Activated CD8-positive, alpha-beta memory T cell treated with anti-CD3 and anti-CD28 coated beads, Interleukin-2, amount 10 ng/mL, durations not matched to agents 7 days and 5 days (primary cell): ENCODE results near the gene PSG7. TPM values are rescaled to one million over a fixed set of nuclear protein-coding genes. Genes with fewer than 3 reads are reported as not detected.
A peak's percentile ranks its signal among the peaks of the same experiment; 100 is the strongest.
"Not testable (repeated sequence)": the region's sequence is repeated elsewhere in the genome, so short reads cannot be mapped to it uniquely, and the experiment has no call there.

ENCODE experiments used
- ATAC-seq: fragments of 150-1000 bp; cut with Tn5 transposase; one replicate; pipeline ENCODE4 v1.10.0; 2021; ENCODE audit warnings: moderate library complexity
- CTCF ChIA-PET: fragments of 350-600 bp; sonication (Branson Sonifier 250); formaldehyde crosslinking; loops from one replicate; lab custom pipeline; 2021; ENCODE audit warnings: antibody characterized with exemption; lab: Charles Lee
- DNase-seq: peaks from one replicate; pipeline ENCODE4 v3.0.0-alpha.2; 2020
- H3K27ac Mint-ChIP-seq: one replicate; pipeline ENCODE4 v1.8.0; 2021; ENCODE audit warnings: mild to moderate bottlenecking, mixed read lengths
- H3K27me3 Mint-ChIP-seq: one replicate; pipeline ENCODE4 v1.8.0; 2021; ENCODE audit warnings: mixed read lengths
- H3K36me3 Mint-ChIP-seq: one replicate; pipeline ENCODE4 v1.8.0; 2021; ENCODE audit warnings: mild to moderate bottlenecking, mixed read lengths
- H3K4me1 Mint-ChIP-seq: one replicate; pipeline ENCODE4 v1.8.0; 2021; ENCODE audit warnings: mixed read lengths
- H3K4me3 Mint-ChIP-seq: one replicate; pipeline ENCODE4 v1.8.0; 2021; ENCODE audit warnings: mild to moderate bottlenecking, moderate library complexity, mixed read lengths
- H3K9me3 Mint-ChIP-seq: one replicate; pipeline ENCODE4 v1.8.0; 2022; ENCODE audit warnings: low read depth, mixed read lengths
- total RNA-seq, 2 experiments: library from RNA; stranded (reverse); gene quantifications; one replicate each; pipeline ENCODE4 v1.2.3, GENCODE V29; 2021

PSG7 gene
- total RNA-seq, 2 experiments from 2014 or later, result not detected

GRCh38 chr19:42928896-42929295, 8.1 kb downstream of the PSG7 start:
- Mint-ChIP-seq H3K9me3 (no peaks in the 10 kb centered on the region), H3K36me3 (no peaks in the 10 kb centered on the region)
- CTCF ChIA-PET, result no interaction called here

GRCh38 chr19:42926781-42927180, 10.2 kb downstream of the PSG7 start:
- no peaks in the 10 kb centered on the region for H3K36me3 Mint-ChIP-seq
- H3K9me3 Mint-ChIP-seq, result no peaks in the 10 kb centered on the region
- CTCF ChIA-PET, result no interaction called here
- no peaks in the 10 kb centered on the region for H3K4me1 Mint-ChIP-seq
- no peak overlapping the region for H3K27ac Mint-ChIP-seq
- H3K4me3 Mint-ChIP-seq, result no peak overlapping the region
- peaks cover 10% of the 10 kb centered on the region for H3K27me3 Mint-ChIP-seq
- ATAC-seq (no peak), DNase-seq (no peak)

More at GRCh38 chr19:42928896-42929295, 8.1 kb downstream of the PSG7 start:
- peaks cover 10% of the 10 kb centered on the region for H3K27me3 Mint-ChIP-seq
- ATAC-seq (no peak), DNase-seq (no peak)
- H3K4me3 Mint-ChIP-seq, result no peak overlapping the region
- H3K27ac Mint-ChIP-seq, result no peak overlapping the region
- H3K4me1 Mint-ChIP-seq, result no peaks in the 10 kb centered on the region

- peak; percentile 51 for DNase-seq
- ATAC-seq, H3K27me3 Mint-ChIP-seq, H3K27ac Mint-ChIP-seq, CTCF ChIA-PET, H3K9me3 Mint-ChIP-seq, H3K36me3 Mint-ChIP-seq, H3K4me3 Mint-ChIP-seq, H3K4me1 Mint-ChIP-seq: not testable (repeated sequence)
These were observed 13.9 kb downstream of the PSG7 start for GRCh38 chr19:42923106-42923505.

- DNase-seq, H3K27me3 Mint-ChIP-seq, ATAC-seq, H3K36me3 Mint-ChIP-seq, H3K4me1 Mint-ChIP-seq, H3K27ac Mint-ChIP-seq, H3K4me3 Mint-ChIP-seq, CTCF ChIA-PET, H3K9me3 Mint-ChIP-seq: not testable (repeated sequence)
These were observed 16.0 kb downstream of the PSG7 start for GRCh38 chr19:42920971-42921370.

- Mint-ChIP-seq H3K4me3 (no peak overlapping the region), H3K36me3 (no peaks in the 10 kb centered on the region), H3K4me1 (no peaks in the 10 kb centered on the region), H3K27me3 (peaks cover 2% of the 10 kb centered on the region), H3K9me3 (no peaks in the 10 kb centered on the region), H3K27ac (no peak overlapping the region)
- DNase-seq, result no peak
- ATAC-seq, result no peak
- CTCF ChIA-PET, result no interaction called here
These were observed 17.3 kb downstream of the PSG7 start for GRCh38 chr19:42919757-42920079.

GRCh38 chr19:42919070-42919756, 17.8 kb downstream of the PSG7 start:
- H3K4me3 Mint-ChIP-seq, H3K4me1 Mint-ChIP-seq, ATAC-seq, CTCF ChIA-PET, H3K27ac Mint-ChIP-seq, DNase-seq, H3K9me3 Mint-ChIP-seq, H3K36me3 Mint-ChIP-seq, H3K27me3 Mint-ChIP-seq: not testable (repeated sequence)

GRCh38 chr19:42918377-42919069, 18.5 kb downstream of the PSG7 start:
- H3K36me3 Mint-ChIP-seq, ATAC-seq, H3K4me3 Mint-ChIP-seq, H3K9me3 Mint-ChIP-seq, H3K27me3 Mint-ChIP-seq, H3K4me1 Mint-ChIP-seq, CTCF ChIA-PET, H3K27ac Mint-ChIP-seq, DNase-seq: not testable (repeated sequence)

GRCh38 chr19:42917634-42918033, 19.4 kb downstream of the PSG7 start, which contains the start of gene PSG6:
TSS of gene PSG6 (minus strand) at chr19:42917894. CDS start at chr19:42917792, 102 bp downstream.
- H3K4me3 Mint-ChIP-seq, H3K9me3 Mint-ChIP-seq, H3K27me3 Mint-ChIP-seq, H3K27ac Mint-ChIP-seq, DNase-seq, H3K4me1 Mint-ChIP-seq, ATAC-seq, CTCF ChIA-PET, H3K36me3 Mint-ChIP-seq: not testable (repeated sequence)

GRCh38 chr19:42916931-42917330, 20.1 kb downstream of the PSG7 start:
- ATAC-seq, DNase-seq, H3K4me3 Mint-ChIP-seq, H3K36me3 Mint-ChIP-seq, H3K9me3 Mint-ChIP-seq, H3K27ac Mint-ChIP-seq, H3K27me3 Mint-ChIP-seq, H3K4me1 Mint-ChIP-seq, CTCF ChIA-PET: not testable (repeated sequence)

- H3K9me3 Mint-ChIP-seq, ATAC-seq, H3K27me3 Mint-ChIP-seq, H3K36me3 Mint-ChIP-seq, H3K4me3 Mint-ChIP-seq, H3K27ac Mint-ChIP-seq, H3K4me1 Mint-ChIP-seq, DNase-seq, CTCF ChIA-PET: not testable (repeated sequence)
These were observed 23.5 kb downstream of the PSG7 start for GRCh38 chr19:42913516-42913915.

GRCh38 chr19:42912941-42913340, 24.1 kb downstream of the PSG7 start:
- H3K27ac Mint-ChIP-seq, H3K27me3 Mint-ChIP-seq, H3K9me3 Mint-ChIP-seq, H3K4me3 Mint-ChIP-seq, ATAC-seq, CTCF ChIA-PET, H3K4me1 Mint-ChIP-seq, H3K36me3 Mint-ChIP-seq, DNase-seq: not testable (repeated sequence)

GRCh38 chr19:42911731-42912130, 25.3 kb downstream of the PSG7 start:
- DNase-seq, H3K4me3 Mint-ChIP-seq, ATAC-seq: not testable (repeated sequence)

GRCh38 chr19:42906162-42906561, 30.8 kb downstream of the PSG7 start:
- CTCF ChIA-PET, H3K4me1 Mint-ChIP-seq, ATAC-seq, H3K36me3 Mint-ChIP-seq, DNase-seq, H3K9me3 Mint-ChIP-seq, H3K27ac Mint-ChIP-seq, H3K4me3 Mint-ChIP-seq, H3K27me3 Mint-ChIP-seq: not testable (repeated sequence)

More at GRCh38 chr19:42911731-42912130, 25.3 kb downstream of the PSG7 start:
- CTCF ChIA-PET, H3K4me1 Mint-ChIP-seq, H3K9me3 Mint-ChIP-seq, H3K27ac Mint-ChIP-seq, H3K27me3 Mint-ChIP-seq, H3K36me3 Mint-ChIP-seq: not testable (repeated sequence)

GRCh38 chr19:42900561-42900960, 36.4 kb downstream of the PSG7 start:
- H3K9me3 Mint-ChIP-seq, H3K27me3 Mint-ChIP-seq, ATAC-seq, H3K36me3 Mint-ChIP-seq, H3K27ac Mint-ChIP-seq, DNase-seq, H3K4me1 Mint-ChIP-seq, H3K4me3 Mint-ChIP-seq, CTCF ChIA-PET: not testable (repeated sequence)
